Erythroblast (primary cell): ENCODE measurements around the gene ARMH2.

Experiments used
- GATA1 ChIP-seq: IDR thresholded peaks from 2 replicates; pipeline ENCODE4 v1.6.1; 2011; ENCODE audit warnings: low read depth, mild to moderate bottlenecking, control low read depth, low read length, moderate library complexity
- POLR2A ChIP-seq: IDR thresholded peaks from 2 replicates; pipeline ENCODE4 v1.6.1; 2011; ENCODE audit warnings: mild to moderate bottlenecking, low read length

- no peak for TF ChIP-seq POLR2A
- TF ChIP-seq GATA1 = no peak
These were observed 811 bp upstream of the ARMH2 start for GRCh38 chr6:24799541-24799915.
